Thyroid gland (tissue), 4 donors: ENCODE results near the gene RASA3. TPM values are rescaled to one million over a fixed set of nuclear protein-coding genes. Genes with fewer than 3 reads are reported as not detected.
A peak's percentile ranks its signal among the peaks of the same experiment; 100 is the strongest.

Source experiments
- DNase-seq, 2 donors: peaks; one replicate each; pipeline ENCODE4 v3.0.0-alpha.2; 2019
- H3K27ac ChIP-seq, 3 donors: fragments of 200-600 bp; sonication (generic); 1 replicate in 2 of 3; 2 replicates in 1 of 3; pipeline ENCODE4 v1.5.1; 2016 to 2019; ENCODE audit warnings: mild to moderate bottlenecking in 1 of 3, moderate library complexity in 1 of 3
- H3K27me3 ChIP-seq: fragments of 200-600 bp; sonication (generic); one replicate; pipeline ENCODE4 v1.5.1; 2019
- H3K36me3 ChIP-seq, 2 donors: fragments of 200-600 bp; sonication (generic); one replicate each; pipeline ENCODE4 v1.5.1; 2016 to 2019
- H3K4me1 ChIP-seq, 2 donors: fragments of 200-600 bp; sonication (generic); one replicate each; pipeline ENCODE4 v1.5.1; 2017 to 2019
- H3K4me3 ChIP-seq, 3 donors: fragments of 200-600 bp; sonication (generic); replicated peaks in 1 of 3; 1 replicate in 2 of 3; 2 replicates in 1 of 3; pipeline ENCODE4 v1.5.1; 2016; ENCODE audit warnings: mild to moderate bottlenecking in 1 of 3
- H3K9me3 ChIP-seq: fragments of 200-600 bp; sonication (generic); one replicate; pipeline ENCODE4 v1.5.1; 2017
- POLR2A ChIP-seq, 2 donors: fragments of 450-650 bp; IDR thresholded peaks; one replicate each; pipeline ENCODE4 v1.6.1; 2017; ENCODE audit warnings: antibody characterized with exemption in 2 of 2, mild to moderate bottlenecking in 2 of 2, moderate library complexity in 1 of 2
- WGBS, 2 donors: methylation state at CpG; one replicate each; pipeline ENCODE4 v1.1.5; 2017; 5-methylcytosine and 5-hydroxymethylcytosine counted together
- intact Hi-C: fragments of 100-400 bp; cut with DNase I; formaldehyde crosslinking; loops from one replicate; pipeline ENCODE4 v1.15.1; 2023
- total RNA-seq, 4 donors: library from RNA; depleted of rRNA; stranded (reverse); fragments of >200 nt; gene quantifications; one replicate each; pipeline ENCODE4 v1.2.3, GENCODE V29; 2016
- TF ChIP-seq, protein P1 (sequence below), 6 experiments: fragments of 200-600 bp in 3 of 6; fragments of 450-650 bp in 3 of 6; sonication (generic) in 3 of 6; IDR thresholded peaks; one replicate each; pipeline ENCODE4 v1.5.1; 2016 to 2019; ENCODE audit warnings: antibody characterized with exemption in 6 of 6, mild to moderate bottlenecking in 2 of 6, inconsistent platforms in 1 of 6, moderate library complexity in 1 of 6

RASA3 gene
- total RNA-seq, 4 donors from 2014 or later, result 22.3 to 32.3 (median 25.5) TPM

DNA sequence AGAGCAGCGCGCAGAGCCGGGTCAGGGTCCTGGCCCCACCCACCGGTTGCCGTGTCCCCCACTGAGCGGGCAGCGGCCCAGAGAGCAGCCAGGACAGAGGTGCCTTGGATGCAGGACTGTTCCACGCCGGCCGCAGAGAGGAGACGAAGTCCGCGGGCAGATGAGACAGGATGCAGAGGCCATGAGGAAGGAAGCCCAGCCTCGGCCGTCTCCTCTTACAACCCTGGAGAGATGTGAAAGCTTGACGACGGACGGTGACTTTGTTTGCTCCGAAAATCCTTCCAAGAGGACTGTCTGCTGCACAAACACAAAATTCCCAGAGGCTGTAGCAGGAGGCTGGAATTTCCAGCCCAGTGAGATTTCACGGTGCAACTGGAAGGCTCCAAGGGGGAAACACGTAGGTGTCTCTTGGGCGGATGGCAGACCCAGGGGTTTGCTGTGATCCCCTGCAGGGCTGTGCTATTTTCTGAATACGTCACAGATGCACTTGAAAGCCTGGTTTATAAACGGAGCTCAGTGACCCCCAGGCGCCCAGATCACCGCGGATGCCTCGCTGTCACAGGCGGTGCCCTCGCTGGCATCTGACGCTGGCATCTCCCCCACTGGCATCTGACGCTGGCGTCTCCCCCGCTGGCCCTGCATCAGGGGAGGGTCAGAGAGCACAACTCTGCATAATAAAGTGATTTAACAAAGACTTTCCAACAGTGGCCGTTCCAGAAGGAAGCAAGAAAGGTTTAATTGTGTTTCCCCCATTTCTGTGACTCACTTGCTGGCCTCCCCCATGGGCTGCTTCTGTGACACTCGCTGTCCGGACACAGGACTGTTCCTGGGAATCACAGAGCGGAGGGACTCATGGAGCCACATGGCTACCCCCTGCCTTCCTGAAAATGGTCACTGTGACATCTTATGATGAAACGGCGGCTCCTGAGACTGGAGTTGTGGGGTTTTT lies 96.6 kb downstream of the RASA3 start:
- TF ChIP-seq, protein P1, sequence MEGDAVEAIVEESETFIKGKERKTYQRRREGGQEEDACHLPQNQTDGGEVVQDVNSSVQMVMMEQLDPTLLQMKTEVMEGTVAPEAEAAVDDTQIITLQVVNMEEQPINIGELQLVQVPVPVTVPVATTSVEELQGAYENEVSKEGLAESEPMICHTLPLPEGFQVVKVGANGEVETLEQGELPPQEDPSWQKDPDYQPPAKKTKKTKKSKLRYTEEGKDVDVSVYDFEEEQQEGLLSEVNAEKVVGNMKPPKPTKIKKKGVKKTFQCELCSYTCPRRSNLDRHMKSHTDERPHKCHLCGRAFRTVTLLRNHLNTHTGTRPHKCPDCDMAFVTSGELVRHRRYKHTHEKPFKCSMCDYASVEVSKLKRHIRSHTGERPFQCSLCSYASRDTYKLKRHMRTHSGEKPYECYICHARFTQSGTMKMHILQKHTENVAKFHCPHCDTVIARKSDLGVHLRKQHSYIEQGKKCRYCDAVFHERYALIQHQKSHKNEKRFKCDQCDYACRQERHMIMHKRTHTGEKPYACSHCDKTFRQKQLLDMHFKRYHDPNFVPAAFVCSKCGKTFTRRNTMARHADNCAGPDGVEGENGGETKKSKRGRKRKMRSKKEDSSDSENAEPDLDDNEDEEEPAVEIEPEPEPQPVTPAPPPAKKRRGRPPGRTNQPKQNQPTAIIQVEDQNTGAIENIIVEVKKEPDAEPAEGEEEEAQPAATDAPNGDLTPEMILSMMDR (IDR thresholded peaks at IDR 0.05), result no peak
- no peak for TF ChIP-seq POLR2A (IDR thresholded peaks at IDR 0.05)
- peak overlapping the region in 1 of 3 donors; percentile 40 for H3K27ac ChIP-seq
- no peaks in the 10 kb centered on the region for H3K36me3 ChIP-seq
- H3K4me1 ChIP-seq, result peaks cover 5 to 12% of the 10 kb centered on the region in 2 donors
- no peak overlapping the region for H3K4me3 ChIP-seq
- no peaks in the 10 kb centered on the region for H3K27me3 ChIP-seq
- DNase-seq, result no peak
- intact Hi-C loops, result no loop called here
- H3K9me3 ChIP-seq, result no peaks in the 10 kb centered on the region
- 72 to 75% methylated on average over 25 to 40 of the region's 40 CpGs for WGBS, 2 donors

DNA sequence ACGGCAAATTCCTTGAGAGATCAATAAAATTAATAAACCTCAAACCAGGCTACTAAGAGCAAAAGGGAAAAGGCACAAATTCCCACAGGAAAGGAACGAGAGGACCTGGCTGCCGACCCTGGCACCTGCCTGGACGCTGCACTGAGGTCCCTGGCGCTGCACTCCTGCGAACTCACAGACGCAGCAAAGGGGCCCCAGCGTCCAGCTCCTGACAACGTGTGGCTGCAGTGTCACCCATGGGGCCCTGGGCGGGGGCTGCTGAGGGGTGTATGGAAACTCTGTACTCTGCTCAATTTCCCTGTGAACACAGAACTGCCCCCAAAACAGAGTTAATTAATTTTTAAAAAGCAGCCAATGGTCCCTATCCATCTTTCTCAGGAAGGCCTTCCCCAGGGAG lies 97.2 kb downstream of the RASA3 start:
- Histone ChIP-seq H3K36me3 (no peaks in the 10 kb centered on the region), H3K27me3 (no peaks in the 10 kb centered on the region), H3K27ac (peak overlapping the region in 1 of 3 donors; percentile 40), H3K4me1 (peaks cover 5 to 12% of the 10 kb centered on the region in 2 donors), H3K9me3 (no peaks in the 10 kb centered on the region), H3K4me3 (no peak overlapping the region)
- 76 to 85% methylated on average over 10 of the region's 10 CpGs for WGBS, 2 donors
- intact Hi-C loops, result no loop called here
- TF ChIP-seq POLR2A (IDR thresholded peaks at IDR 0.05), result no peak
- TF ChIP-seq, protein P1 (IDR thresholded peaks at IDR 0.05), result no peak
- no peak for DNase-seq

DNA sequence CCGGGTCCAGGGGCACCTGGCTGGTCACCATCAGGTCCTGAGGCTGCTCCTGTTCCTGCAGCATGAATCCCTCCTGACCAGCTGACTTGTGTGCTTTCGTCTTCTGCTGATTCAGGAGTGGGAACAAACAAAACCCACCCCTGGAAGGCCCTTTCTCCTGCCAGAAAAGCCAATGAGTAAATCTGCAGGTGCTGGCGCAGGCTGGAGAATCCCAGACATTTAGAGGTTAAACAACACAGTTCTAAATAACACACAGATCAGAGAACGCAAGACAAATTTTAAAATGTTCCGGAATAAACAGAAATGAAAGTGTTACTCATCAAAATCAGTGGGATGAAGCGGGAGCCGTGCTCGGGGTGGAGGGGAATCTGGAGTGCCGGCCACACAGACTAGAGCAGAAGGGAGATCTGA lies 97.9 kb downstream of the RASA3 start:
- Histone ChIP-seq H3K27me3 (no peaks in the 10 kb centered on the region), H3K4me3 (no peak overlapping the region), H3K9me3 (no peaks in the 10 kb centered on the region), H3K4me1 (peaks cover 5 to 8% of the 10 kb centered on the region in 2 donors), H3K36me3 (no peaks in the 10 kb centered on the region), H3K27ac (no peak overlapping the region)
- intact Hi-C loops, result no loop called here
- 84% methylated on average over 8 of the region's 9 CpGs for WGBS, 2 donors
- no peak for DNase-seq
- no peak for TF ChIP-seq POLR2A (IDR thresholded peaks at IDR 0.05)
- TF ChIP-seq, protein P1 (IDR thresholded peaks at IDR 0.05), result no peak

DNA sequence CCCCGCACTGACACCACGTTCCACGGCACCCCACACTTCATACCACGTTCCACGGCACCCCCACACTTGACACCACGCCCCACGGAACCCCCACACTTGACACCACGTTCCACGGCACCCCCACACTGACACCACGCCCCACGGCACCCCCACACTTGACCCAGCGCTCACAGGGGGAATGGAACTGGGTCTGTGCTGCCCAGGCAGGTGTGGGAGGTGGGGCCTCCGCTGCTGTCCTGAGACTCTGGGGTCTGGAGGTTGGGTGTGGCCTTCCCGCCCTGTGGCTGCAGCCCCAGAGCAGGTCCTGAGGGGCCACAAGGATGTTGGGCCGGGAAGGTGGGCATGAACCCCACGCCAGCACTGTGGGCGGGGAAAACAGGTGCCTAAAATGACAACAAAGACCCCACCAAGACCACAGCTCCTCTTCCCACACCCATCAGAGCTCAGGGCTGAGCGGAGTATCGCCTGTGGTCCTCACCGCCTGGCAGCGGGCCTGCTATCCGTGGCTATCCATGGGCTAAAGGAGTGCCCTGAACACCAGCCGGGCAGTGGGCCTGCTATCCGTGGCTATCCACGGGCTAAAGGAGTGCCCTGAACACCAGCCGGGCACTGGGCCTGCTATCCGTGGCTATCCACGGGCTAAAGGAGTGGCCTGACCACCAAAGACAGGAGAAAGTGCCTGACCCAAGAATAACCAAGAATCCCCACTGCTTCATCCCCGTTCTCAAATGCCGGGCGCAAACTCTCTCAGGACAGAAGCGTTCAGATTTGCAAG lies 98.7 kb downstream of the RASA3 start:
- Histone ChIP-seq H3K4me3 (no peak overlapping the region), H3K9me3 (no peaks in the 10 kb centered on the region), H3K27ac (no peak overlapping the region), H3K27me3 (no peaks in the 10 kb centered on the region), H3K36me3 (no peaks in the 10 kb centered on the region), H3K4me1 (peaks cover 5 to 6% of the 10 kb centered on the region in 2 donors)
- intact Hi-C loops, result no loop called here
- DNase-seq, result no peak
- no peak for TF ChIP-seq POLR2A (IDR thresholded peaks at IDR 0.05)
- TF ChIP-seq, protein P1 (IDR thresholded peaks at IDR 0.05), result no peak
- WGBS, 2 donors, result 96 to 99% methylated on average over 16 to 17 of the region's 32 CpGs
